Thyroid gland (tissue), 4 donors: ENCODE measurements around the gene INKA1. TPM values are rescaled to one million over a fixed set of nuclear protein-coding genes. Genes with fewer than 3 reads are reported as not detected.

Source experiments
- DNase-seq, 2 donors: peaks; one replicate each; pipeline ENCODE4 v3.0.0-alpha.2; 2019
- H3K27ac ChIP-seq, 3 donors: fragments of 200-600 bp; sonication (generic); 1 replicate in 2 of 3; 2 replicates in 1 of 3; pipeline ENCODE4 v1.5.1; 2016 to 2019; ENCODE audit warnings: mild to moderate bottlenecking in 1 of 3, moderate library complexity in 1 of 3
- H3K27me3 ChIP-seq: fragments of 200-600 bp; sonication (generic); one replicate; pipeline ENCODE4 v1.5.1; 2019
- H3K36me3 ChIP-seq, 2 donors: fragments of 200-600 bp; sonication (generic); one replicate each; pipeline ENCODE4 v1.5.1; 2016 to 2019
- H3K4me1 ChIP-seq, 2 donors: fragments of 200-600 bp; sonication (generic); one replicate each; pipeline ENCODE4 v1.5.1; 2017 to 2019
- H3K4me3 ChIP-seq, 3 donors: fragments of 200-600 bp; sonication (generic); replicated peaks in 1 of 3; 1 replicate in 2 of 3; 2 replicates in 1 of 3; pipeline ENCODE4 v1.5.1; 2016; ENCODE audit warnings: mild to moderate bottlenecking in 1 of 3
- H3K9me3 ChIP-seq: fragments of 200-600 bp; sonication (generic); one replicate; pipeline ENCODE4 v1.5.1; 2017
- CTCF ChIP-seq, 6 experiments: fragments of 200-600 bp in 3 of 6; fragments of 450-650 bp in 3 of 6; sonication (generic) in 3 of 6; IDR thresholded peaks; one replicate each; pipeline ENCODE4 v1.5.1; 2016 to 2019; ENCODE audit warnings: antibody characterized with exemption in 6 of 6, mild to moderate bottlenecking in 2 of 6, inconsistent platforms in 1 of 6, moderate library complexity in 1 of 6
- POLR2A ChIP-seq, 2 donors: fragments of 450-650 bp; IDR thresholded peaks; one replicate each; pipeline ENCODE4 v1.6.1; 2017; ENCODE audit warnings: antibody characterized with exemption in 2 of 2, mild to moderate bottlenecking in 2 of 2, moderate library complexity in 1 of 2
- WGBS, 2 donors: methylation state at CpG; one replicate each; pipeline ENCODE4 v1.1.5; 2017; 5-methylcytosine and 5-hydroxymethylcytosine counted together
- intact Hi-C: fragments of 100-400 bp; cut with DNase I; formaldehyde crosslinking; loops from one replicate; pipeline ENCODE4 v1.15.1; 2023
- total RNA-seq, 4 donors: library from RNA; depleted of rRNA; stranded (reverse); fragments of >200 nt; gene quantifications; one replicate each; pipeline ENCODE4 v1.2.3, GENCODE V29; 2016

The INKA1 gene
- total RNA-seq, 4 donors from 2014 or later, result 3.1 to 7.3 (median 5.6) TPM

DNA sequence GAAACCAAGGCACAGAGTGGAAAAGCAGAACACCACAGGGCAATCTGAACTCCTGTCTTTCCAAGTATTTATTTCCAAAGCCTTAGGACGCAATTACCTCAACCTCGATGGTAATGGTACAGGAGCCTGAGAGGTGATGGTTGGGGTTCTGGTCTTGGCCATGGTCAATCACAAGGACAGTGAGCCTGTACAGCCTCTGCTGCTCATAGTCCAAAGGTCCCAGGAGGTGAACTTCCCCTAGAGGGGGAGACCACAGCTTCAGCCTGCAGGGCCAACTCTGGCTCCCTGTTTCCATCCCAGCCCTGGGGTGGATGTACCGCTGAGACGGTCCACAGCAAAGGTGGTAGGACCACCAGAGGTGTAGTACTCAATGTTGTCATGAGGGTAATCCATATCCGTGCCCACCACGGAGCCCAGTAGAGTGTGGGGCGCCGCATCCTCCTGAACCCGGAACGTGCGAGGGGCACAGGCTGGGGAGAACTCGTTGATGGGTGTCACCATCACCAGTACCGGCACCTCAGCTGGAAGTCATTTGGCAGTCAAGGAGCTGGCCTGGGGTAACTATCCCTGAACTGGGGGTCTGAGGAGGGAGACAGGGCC is 9.5 kb upstream of the INKA1 start:
- DNase-seq, result no peak
- no peak overlapping the region for H3K27ac ChIP-seq
- no peaks in the 10 kb centered on the region for H3K4me1 ChIP-seq
- no peaks in the 10 kb centered on the region for H3K36me3 ChIP-seq
- 98 to 100% methylated on average over 5 to 12 of the region's 13 CpGs for WGBS, 2 donors
- no peak overlapping the region for H3K4me3 ChIP-seq
- TF ChIP-seq CTCF (IDR thresholded peaks at IDR 0.05), result no peak
- no peak for TF ChIP-seq POLR2A (IDR thresholded peaks at IDR 0.05)
- no peaks in the 10 kb centered on the region for H3K9me3 ChIP-seq
- intact Hi-C loops, result no loop called here
- H3K27me3 ChIP-seq, result no peaks in the 10 kb centered on the region

GRCh38 chr3:49794431-49794830 is 8.6 kb upstream of the INKA1 start:
- Histone ChIP-seq H3K4me1 (no peaks in the 10 kb centered on the region), H3K27ac (no peak overlapping the region), H3K36me3 (no peaks in the 10 kb centered on the region), H3K27me3 (no peaks in the 10 kb centered on the region), H3K9me3 (no peaks in the 10 kb centered on the region), H3K4me3 (no peak overlapping the region)
- TF ChIP-seq CTCF (IDR thresholded peaks at IDR 0.05) (no peak), POLR2A (IDR thresholded peaks at IDR 0.05) (no peak)
- WGBS, 2 donors, result 74 to 83% methylated on average over 4 of the region's 4 CpGs
- DNase-seq, result no peak
- intact Hi-C loops, result no loop called here

DNA sequence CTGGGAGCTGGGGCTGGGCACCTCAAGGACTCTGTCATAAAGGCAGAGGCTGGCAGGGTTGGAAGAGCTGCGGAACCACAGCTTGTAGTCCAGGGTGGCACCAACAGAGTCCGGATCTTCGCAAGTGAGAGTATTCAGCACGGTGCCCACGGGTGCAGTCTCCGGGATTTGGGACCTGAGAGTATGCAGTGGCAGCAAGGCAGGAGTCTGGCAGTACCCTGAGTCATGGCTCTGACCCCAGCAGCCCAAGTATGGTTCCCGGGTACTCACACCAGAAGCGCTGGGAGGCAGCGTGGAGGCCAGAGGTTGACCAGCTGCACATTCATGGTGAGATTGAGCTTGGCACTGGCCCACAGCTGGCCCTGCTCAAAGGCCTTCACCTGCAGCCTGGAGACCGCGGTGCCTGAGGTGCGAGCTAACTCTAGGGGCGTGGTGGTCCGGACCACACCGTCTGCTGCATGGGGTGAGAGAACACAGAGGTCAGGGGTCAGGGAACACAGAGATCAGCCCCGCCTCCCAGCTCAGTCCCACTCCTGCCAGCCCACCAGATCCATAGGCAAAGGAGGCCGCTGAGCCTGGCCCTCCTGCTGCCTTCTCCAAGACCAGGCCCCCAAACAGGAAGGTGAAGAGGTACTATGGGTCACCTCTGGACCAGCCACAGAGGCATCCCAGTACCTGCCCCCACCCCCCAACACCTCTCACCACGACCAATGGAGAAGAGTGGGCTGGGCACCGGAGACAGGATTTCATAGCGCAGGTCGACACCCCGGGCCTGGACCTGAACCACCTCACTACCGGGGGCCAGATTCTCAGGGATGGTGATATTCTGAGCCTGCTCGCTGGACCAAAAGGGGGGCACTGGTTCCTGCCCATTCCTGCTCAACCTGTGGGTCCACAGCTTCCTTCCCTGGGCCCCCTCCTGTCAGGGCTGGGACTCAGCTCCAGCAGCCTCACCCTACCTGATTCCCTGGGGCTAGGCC is 7.8 kb upstream of the INKA1 start:
- Histone ChIP-seq H3K4me3 (no peak overlapping the region), H3K36me3 (no peaks in the 10 kb centered on the region), H3K9me3 (no peaks in the 10 kb centered on the region), H3K4me1 (no peaks in the 10 kb centered on the region), H3K27ac (no peak overlapping the region), H3K27me3 (no peaks in the 10 kb centered on the region)
- TF ChIP-seq POLR2A (IDR thresholded peaks at IDR 0.05), result no peak
- TF ChIP-seq CTCF (IDR thresholded peaks at IDR 0.05), result no peak
- intact Hi-C loops, result no loop called here
- no peak for DNase-seq
- WGBS, 2 donors, result 88 to 95% methylated on average over 10 to 13 of the region's 24 CpGs

GRCh38 chr3:49799105-49799504 is 4.0 kb upstream of the INKA1 start:
- Histone ChIP-seq H3K36me3 (no peaks in the 10 kb centered on the region), H3K4me1 (peaks cover 0 to 9% of the 10 kb centered on the region in 2 donors), H3K27me3 (no peaks in the 10 kb centered on the region), H3K27ac (no peak overlapping the region), H3K9me3 (no peaks in the 10 kb centered on the region), H3K4me3 (no peak overlapping the region)
- no peak for DNase-seq
- intact Hi-C loops, result no loop called here
- TF ChIP-seq POLR2A (IDR thresholded peaks at IDR 0.05) (no peak), CTCF (IDR thresholded peaks at IDR 0.05) (no peak)
- 62 to 83% methylated on average over 1 of the region's 1 CpG for WGBS, 2 donors

GRCh38 chr3:49799761-49800160 is 3.3 kb upstream of the INKA1 start, which contains the start of gene CDHR4:
Gene CDHR4 (minus strand): TSS chr3:49799873. CDS start chr3:49799812, 61 bp downstream.
- peaks cover 0 to 15% of the 10 kb centered on the region in 2 donors for H3K4me1 ChIP-seq
- no peak within 1 kb of the TSS for H3K27ac ChIP-seq
- DNase-seq, result no peak
- intact Hi-C loops, result loop anchor here (5.0 kb wide), 1 partner anchor 103 kb away; the partner anchor contains the start of gene MST1R
- WGBS, 2 donors, result 69 to 74% methylated on average over 4 of the region's 4 CpGs
- H3K36me3 ChIP-seq, result no peaks in the 10 kb centered on the region
- TF ChIP-seq CTCF (IDR thresholded peaks at IDR 0.05) (no peak), POLR2A (IDR thresholded peaks at IDR 0.05) (no peak)
- no peaks in the 10 kb centered on the region for H3K9me3 ChIP-seq
- no peak within 1 kb of the TSS for H3K4me3 ChIP-seq
- no peaks in the 10 kb centered on the region for H3K27me3 ChIP-seq
